H1 (cell line): Measurements from ENCODE around the gene CNPY4. TPM values are rescaled to one million over a fixed set of nuclear protein-coding genes. Genes with fewer than 3 reads are reported as not detected.

Source experiments
- CTCF ChIA-PET: fragments of 300-600 bp; sonication (Branson Sonifier 250); formaldehyde crosslinking; loops from one replicate; lab custom pipeline; 2021; ENCODE audit not compliant: partially characterized antibody; lab: Charles Lee
- POLR2A ChIA-PET: fragments of 300-600 bp; sonication (Branson Sonifier 250); formaldehyde crosslinking; loops from one replicate; lab custom pipeline; 2021; ENCODE audit warnings: inconsistent platforms; ENCODE audit not compliant: partially characterized antibody; lab: Charles Lee
- DNase-seq, 2 experiments: peaks; one replicate each; pipeline versions ENCODE4 v3.0.0 to v3.0.0-alpha.2; 2010 to 2022; ENCODE audit warnings: low spot score in 2 of 2, low read depth in 1 of 2, mixed read lengths in 1 of 2
- FAIRE-seq: peaks from 2 replicates; lab custom pipeline; 2011; peaks lifted over from hg19 to GRCh38; lab: Jason Lieb, UNC
- H2AFZ ChIP-seq: 2 replicates; pipeline ENCODE4 v1.8.1; 2012; ENCODE audit warnings: low read length, inconsistent platforms
- H2AK5ac ChIP-seq: 2 replicates; pipeline ENCODE4 v1.6.1; 2013; ENCODE audit warnings: low read depth, low read length
- H2BK120ac ChIP-seq: replicated peaks from 2 replicates; pipeline ENCODE3; 2013; ENCODE audit warnings: low read depth, low read length, inconsistent platforms
- H2BK12ac ChIP-seq: 2 replicates; pipeline ENCODE4 v1.6.1; 2013; ENCODE audit warnings: low read depth, low read length
- H2BK15ac ChIP-seq: 2 replicates; pipeline ENCODE4 v1.6.1; 2013; ENCODE audit warnings: low read length
- H2BK20ac ChIP-seq: 2 replicates; pipeline ENCODE4 v1.6.1; 2013; ENCODE audit warnings: low read length
- H2BK5ac ChIP-seq: 2 replicates; pipeline ENCODE4 v1.6.1; 2013; ENCODE audit warnings: low read depth, low read length
- H3K14ac ChIP-seq: 2 replicates; pipeline ENCODE4 v1.6.1; 2013; ENCODE audit warnings: inconsistent platforms; ENCODE audit not compliant: insufficient read length
- H3K18ac ChIP-seq: 2 replicates; pipeline ENCODE4 v1.6.1; 2013; ENCODE audit warnings: low read length; ENCODE audit errors: extremely low read depth
- H3K23ac ChIP-seq: 2 replicates; pipeline ENCODE4 v1.6.1; 2013; ENCODE audit warnings: inconsistent platforms; ENCODE audit not compliant: insufficient read length
- H3K23me2 ChIP-seq: 2 replicates; pipeline ENCODE4 v1.6.1; 2013; ENCODE audit warnings: low read depth, low read length
- H3K27ac ChIP-seq: 2 replicates; pipeline ENCODE4 v1.6.1; 2011; ENCODE audit warnings: low read depth, low read length, inconsistent platforms
- H3K27me3 ChIP-seq, 4 experiments: replicated peaks in 1 of 4; 1 replicate in 1 of 4; 2 replicates in 3 of 4; pipeline versions ENCODE4 v1.6.1 to v1.8.1; 2011 to 2013; ENCODE audit warnings: low read length in 3 of 4, mild to moderate bottlenecking in 3 of 4, inconsistent platforms in 2 of 4, mixed read lengths in 2 of 4, moderate library complexity in 1 of 4; ENCODE audit not compliant: control insufficient read depth in 3 of 4, insufficient read depth in 3 of 4; ENCODE audit errors: extremely low read depth in 1 of 4
- H3K36me3 ChIP-seq, 4 experiments: 2 replicates each; pipeline versions ENCODE4 v1.6.1 to v1.8.1; 2011 to 2013; ENCODE audit warnings: mild to moderate bottlenecking in 4 of 4, low read length in 3 of 4, moderate library complexity in 2 of 4, control low read depth in 1 of 4, inconsistent platforms in 1 of 4; ENCODE audit not compliant: insufficient read depth in 4 of 4, control insufficient read depth in 2 of 4
- H3K4ac ChIP-seq: replicated peaks from 2 replicates; pipeline ENCODE3; 2013; ENCODE audit warnings: low read length, low read depth, mixed read lengths, inconsistent platforms; ENCODE audit not compliant: insufficient read length
- H3K4me1 ChIP-seq, 4 experiments: replicated peaks in 1 of 4; 1 replicate in 1 of 4; 2 replicates in 3 of 4; pipeline versions ENCODE4 v1.6.1 to v1.8.1; 2011 to 2013; ENCODE audit warnings: low read length in 3 of 4, inconsistent platforms in 2 of 4, mixed read lengths in 1 of 4; ENCODE audit not compliant: insufficient read depth in 4 of 4, control insufficient read depth in 3 of 4
- H3K4me2 ChIP-seq, 2 experiments: 2 replicates each; pipeline versions ENCODE4 v1.6.1 to v1.8.1; 2011 to 2013; ENCODE audit warnings: low read depth in 2 of 2, low read length in 2 of 2, control low read depth in 1 of 2, inconsistent platforms in 1 of 2, mild to moderate bottlenecking in 1 of 2; ENCODE audit not compliant: insufficient read depth in 1 of 2
- H3K4me3 ChIP-seq, 4 experiments: fragments of 200-600, 300-600 bp in 1 of 4; sonication (generic), shearing (Covaris generic), sonication (Bioruptor Twin) in 1 of 4; 2 replicates each; pipeline versions ENCODE4 v1.5.1 to v1.8.1; 2011 to 2016; ENCODE audit warnings: low read length in 4 of 4, low read depth in 3 of 4, control low read depth in 2 of 4, inconsistent platforms in 2 of 4, mild to moderate bottlenecking in 2 of 4, mixed read lengths in 1 of 4, moderate library complexity in 1 of 4; ENCODE audit not compliant: insufficient read depth in 2 of 4; ENCODE audit errors: extremely low read depth in 1 of 4
- H3K56ac ChIP-seq: replicated peaks from 2 replicates; pipeline ENCODE3; 2013; ENCODE audit warnings: low read depth, mild to moderate bottlenecking, mixed read lengths, low read length, inconsistent platforms; ENCODE audit not compliant: insufficient read length
- H3K79me1 ChIP-seq: 2 replicates; pipeline ENCODE4 v1.6.1; 2013; ENCODE audit warnings: low read depth, low read length, control low read depth
- H3K79me2 ChIP-seq, 2 experiments: 2 replicates each; pipeline versions ENCODE4 v1.6.1 to v1.8.1; 2012 to 2013; ENCODE audit warnings: low read length in 2 of 2, mild to moderate bottlenecking in 2 of 2, inconsistent platforms in 1 of 2; ENCODE audit not compliant: insufficient read depth in 2 of 2, control insufficient read depth in 1 of 2
- H3K9ac ChIP-seq, 4 experiments: replicated peaks in 1 of 4; 1 replicate in 1 of 4; 2 replicates in 3 of 4; pipeline versions ENCODE4 v1.6.1 to v1.8.1; 2011 to 2013; ENCODE audit warnings: low read depth in 3 of 4, low read length in 3 of 4, control low read depth in 2 of 4, mild to moderate bottlenecking in 2 of 4, moderate library complexity in 2 of 4, inconsistent platforms in 1 of 4; ENCODE audit errors: extremely low read depth in 1 of 4
- H3K9me3 ChIP-seq, 2 experiments: 2 replicates each; pipeline versions ENCODE4 v1.6.1 to v1.8.1; 2012 to 2013; ENCODE audit warnings: mild to moderate bottlenecking in 2 of 2, moderate library complexity in 2 of 2, control low read depth in 1 of 2, inconsistent platforms in 1 of 2, low read depth in 1 of 2, low read length in 1 of 2, mixed read lengths in 1 of 2; ENCODE audit not compliant: insufficient read depth in 2 of 2
- H4K20me1 ChIP-seq, 2 experiments: replicated peaks in 1 of 2; 2 replicates each; pipeline versions ENCODE3 to v1.8.1; 2011 to 2013; ENCODE audit warnings: inconsistent platforms in 2 of 2, low read length in 2 of 2, mild to moderate bottlenecking in 1 of 2; ENCODE audit not compliant: insufficient read depth in 2 of 2, control insufficient read depth in 1 of 2
- H4K5ac ChIP-seq: 2 replicates; pipeline ENCODE4 v1.6.1; 2013; ENCODE audit warnings: low read length, low read depth, mixed read lengths, inconsistent platforms; ENCODE audit not compliant: insufficient read length
- H4K8ac ChIP-seq: 2 replicates; pipeline ENCODE4 v1.8.0; 2013; ENCODE audit warnings: mild to moderate bottlenecking, moderate library complexity, low read length, inconsistent platforms; ENCODE audit not compliant: insufficient read depth; ENCODE audit errors: extremely low read depth
- H4K91ac ChIP-seq: replicated peaks from 2 replicates; pipeline ENCODE3; 2013; ENCODE audit warnings: low read length, mixed read lengths, inconsistent platforms; ENCODE audit not compliant: insufficient read length
- ASH2L ChIP-seq: fragments of 200-600, 300-600 bp; sonication (generic); IDR thresholded peaks from one replicate; pipeline ENCODE4 v1.7.1; 2017; ENCODE audit warnings: low read length
- CBX8 ChIP-seq: fragments of 300-800, 300-1000 bp; sonication (generic); IDR thresholded peaks from 2 replicates; pipeline ENCODE4 v1.7.1; 2016; ENCODE audit warnings: low read depth, low read length, borderline replicate concordance
- CHD1 ChIP-seq: IDR thresholded peaks from 2 replicates; pipeline ENCODE4 v1.6.1; 2012; ENCODE audit warnings: low read depth, low read length, improper control_type of control experiment
- HDAC2 ChIP-seq, 2 experiments: fragments of 300-600 bp in 1 of 2; sonication (generic) in 1 of 2; IDR thresholded peaks; 2 replicates each; pipeline ENCODE4 v1.6.1; 2011 to 2012; ENCODE audit warnings: low read depth in 2 of 2, low read length in 2 of 2, mild to moderate bottlenecking in 2 of 2, moderate library complexity in 2 of 2, borderline replicate concordance in 1 of 2, inconsistent platforms in 1 of 2
- MAX ChIP-seq: IDR thresholded peaks from 2 replicates; pipeline ENCODE4 v1.6.1; 2012; ENCODE audit warnings: inconsistent platforms
- NANOG ChIP-seq: IDR thresholded peaks from 2 replicates; pipeline ENCODE4 v1.6.1; 2011; ENCODE audit warnings: low read length, low read depth, mild to moderate bottlenecking, inconsistent platforms; ENCODE audit not compliant: insufficient read depth, poor library complexity, severe bottlenecking
- RFX5 ChIP-seq: IDR thresholded peaks from 2 replicates; pipeline ENCODE4 v1.6.1; 2011; ENCODE audit warnings: low read depth, low read length, improper control_type of control experiment, borderline replicate concordance
- TAF1 ChIP-seq: IDR thresholded peaks from 2 replicates; pipeline ENCODE4 v1.6.1; 2011; ENCODE audit warnings: mild to moderate bottlenecking, low read depth, low read length
- TBP ChIP-seq: IDR thresholded peaks from 2 replicates; pipeline ENCODE4 v1.6.1; 2011; ENCODE audit warnings: low read depth, low read length, improper control_type of control experiment
- ZNF274 ChIP-seq: IDR thresholded peaks from 2 replicates; pipeline ENCODE4 v1.7.0; 2012; ENCODE audit warnings: low read length, borderline replicate concordance; ENCODE audit errors: extremely low read depth
- WGBS, 2 experiments: shearing (Covaris generic) in 1 of 2; methylation state at CpG; one replicate each; pipeline versions ENCODE4 v1.1.6 to v1.1.7; 2013 to 2015; ENCODE audit warnings: low lambda C conversion rate in 2 of 2, mixed read lengths in 2 of 2, inconsistent platforms in 1 of 2, low coverage in 1 of 2, missing lambda C conversion rate in 1 of 2; ENCODE audit not compliant: insufficient replicate concordance in 2 of 2, insufficient coverage in 1 of 2, insufficient read length in 1 of 2; ENCODE audit errors: extremely low coverage in 1 of 2, missing lambda C conversion rate in 1 of 2; 5-methylcytosine and 5-hydroxymethylcytosine counted together
- polyA plus RNA-seq, 7 experiments: library from polyadenylated mRNA; depleted of rRNA in 3 of 7; stranded (reverse) in 5 of 7; unstranded in 2 of 7; fragments of >200 nt in 5 of 7; fragments of 200-250 nt in 2 of 7; gene quantifications; 1 replicate in 5 of 7; 2 replicates in 1 of 7; 4 replicates in 1 of 7; pipeline versions ENCODE4 v1.2.1 to v1.2.3, GENCODE V29; 2011 to 2013; ENCODE audit warnings: missing spikeins in 2 of 7, mixed read lengths in 2 of 7
- total RNA-seq: library from RNA; stranded (reverse); fragmentation: NEBNext Ultra II Directional; extraction: Animal tissue kit (Norgen Biotek cat#: 25700); gene quantifications from 2 replicates; pipeline ENCODE4 v1.2.1, GENCODE V29; 2021

CNPY4 gene
- total and polyA plus RNA-seq, 2 of the 8 experiments (the other 6 are each of a cell fraction or from before 2014, with no cell fraction given) = 10.2 to 15.3 TPM

GRCh38 chr7:100126931-100127865 is 7.8 kb downstream of the CNPY4 start, which contains the start of gene MBLAC1:
Gene MBLAC1 (plus strand): TSS chr7:100126967. CDS start chr7:100127396, 429 bp downstream.
- peak in 1 of 2 experiments; percentile 94 for DNase-seq
- Histone ChIP-seq H3K14ac (no peak within 1 kb of the TSS), H3K4me1 (peaks cover 0 to 8% (median 0%) of the 10 kb centered on the region in 4 experiments; a peak in 1 of 7 replicates)
- no peak for TF ChIP-seq RFX5
- TF ChIP-seq MAX = peak; percentile 65
- TF ChIP-seq NANOG = no peak
- TF ChIP-seq HDAC2 (IDR thresholded peaks at IDR 0.05; ENCODE audit: borderline replicate concordance in 1 of 2, low read depth in 2 of 2, low read length in 2 of 2) = peak in 1 of 2 experiments; percentile 1; a peak in 1 of 4 replicates
- peak; percentile 42 for TF ChIP-seq TBP
- TF ChIP-seq CBX8 = no peak
- TF ChIP-seq TAF1 = peak; percentile 82
- TF ChIP-seq CHD1 = peak; percentile 84
- no peak for TF ChIP-seq ZNF274
- TF ChIP-seq ASH2L = peak; percentile 69

More at GRCh38 chr7:100126931-100127865, 7.8 kb downstream of the CNPY4 start, which contains the start of gene MBLAC1:
- Histone ChIP-seq H4K8ac (peak within 1 kb of the TSS; percentile 73), H3K56ac (peak within 1 kb of the TSS; percentile 97), H3K4ac (peak within 1 kb of the TSS; percentile 91), H2BK20ac (no peak within 1 kb of the TSS), H3K9ac (peak within 1 kb of the TSS; percentile 77 to 93 (median 91)), H3K23ac (no peak within 1 kb of the TSS), H2BK15ac (peak within 1 kb of the TSS; percentile 40; the same call in 1 of the 2 replicates), H3K9me3 (no peaks in the 10 kb centered on the region), H3K27ac (peak within 1 kb of the TSS; percentile 90), H2BK120ac (peak within 1 kb of the TSS; percentile 78), H3K36me3 (no peaks in the 10 kb centered on the region), H3K79me1 (no peaks in the 10 kb centered on the region), H3K18ac (peak within 1 kb of the TSS; percentile 99), H4K91ac (peak within 1 kb of the TSS; percentile 98), H3K4me3 (peak within 1 kb of the TSS; percentile 84 to 90 (median 88)), H3K79me2 (no peaks in the 10 kb centered on the region; a peak in 1 of 4 replicates), H2BK12ac (peak within 1 kb of the TSS; percentile 95; the same call in 1 of the 2 replicates), H2AK5ac (no peak within 1 kb of the TSS), H4K5ac (peak within 1 kb of the TSS; percentile 96), H3K27me3 (peaks cover 0 to 11% (median 0%) of the 10 kb centered on the region in 4 experiments; a peak in 2 of 7 replicates), H2BK5ac (peak within 1 kb of the TSS; percentile 98), H4K20me1 (no peaks in the 10 kb centered on the region), H2AFZ (peak within 1 kb of the TSS; percentile 72; the same call in 1 of the 2 replicates), H3K23me2 (peaks cover 8% of the 10 kb centered on the region; the same call in 1 of the 2 replicates), H3K4me2 (peak within 1 kb of the TSS; percentile 74 to 90)
- WGBS, 2 experiments = 3% methylated on average over 62 of the region's 85 CpGs; no CpG with 5 or more reads in 1 of the 2 experiments
- CTCF ChIA-PET = interaction anchor here (0.7 to 9.0 kb wide), 8 partner anchors 14 to 442 kb away, joined by 3 to 108 read pairs (median 6); partner anchors contain the start of genes AP4M1, GAL3ST4, LAMTOR4 and MCM7
- POLR2A ChIA-PET = interaction anchor here (0.6 to 19.1 kb wide), 29 partner anchors 9 to 302 kb away, joined by 3 to 414 read pairs (median 4); partner anchors contain the start of genes AP4M1, COPS6, GAL3ST4 and GPC2
- FAIRE-seq = no peak
